Neural cell (in vitro differentiated cells): ENCODE data around the gene LRRN4CL. TPM values are rescaled to one million over a fixed set of nuclear protein-coding genes. Genes with fewer than 3 reads are reported as not detected.

Source experiments
- H2AFZ ChIP-seq: fragments of 200-600, 300-800 bp; sonication (generic), shearing (Covaris generic); 2 replicates; pipeline ENCODE4 v1.6.0; 2014; ENCODE audit warnings: low read depth, mild to moderate bottlenecking, antibody characterized with exemption, low read length, moderate library complexity
- H3F3A ChIP-seq: fragments of 200-600 bp; shearing (Covaris generic); 2 replicates; pipeline ENCODE4 v1.6.1; 2016; ENCODE audit warnings: mild to moderate bottlenecking, moderate library complexity, mixed read lengths, antibody characterized with exemption, low read length; ENCODE audit not compliant: insufficient read depth, poor library complexity, severe bottlenecking
- H3K27ac ChIP-seq: fragments of 200-600, 300-800 bp; sonication (generic), shearing (Covaris generic); 2 replicates; pipeline ENCODE4 v1.5.1; 2014; ENCODE audit warnings: mild to moderate bottlenecking, low read length, moderate library complexity
- H3K27me3 ChIP-seq: fragments of 300-800, 200-600 bp; sonication (generic), shearing (Covaris generic); 2 replicates; pipeline ENCODE4 v1.6.0; 2014; ENCODE audit warnings: mild to moderate bottlenecking, low read depth, low read length, moderate library complexity; ENCODE audit not compliant: insufficient read depth
- H3K36me3 ChIP-seq: fragments of 300-800, 200-600 bp; sonication (generic), shearing (Covaris generic); 2 replicates; pipeline ENCODE4 v1.5.1; 2014; ENCODE audit warnings: mild to moderate bottlenecking, antibody characterized with exemption, low read length, moderate library complexity; ENCODE audit not compliant: insufficient read depth
- H3K4me2 ChIP-seq: fragments of 300-800, 200-600 bp; sonication (generic), shearing (Covaris generic); 2 replicates; pipeline ENCODE4 v1.6.0; 2014; ENCODE audit warnings: mild to moderate bottlenecking, low read length
- H3K4me3 ChIP-seq: fragments of 300-800, 200-600 bp; sonication (generic), shearing (Covaris generic); 2 replicates; pipeline ENCODE4 v1.5.1; 2014; ENCODE audit warnings: mild to moderate bottlenecking, low read length, moderate library complexity
- H3K79me2 ChIP-seq: fragments of 200-600 bp; shearing (Covaris generic); replicated peaks from 2 replicates; pipeline ENCODE4 v1.6.0; 2014; ENCODE audit warnings: mild to moderate bottlenecking, low read length, moderate library complexity; ENCODE audit not compliant: insufficient read depth
- H3K9ac ChIP-seq: fragments of 300-800, 200-600 bp; sonication (generic), shearing (Covaris generic); 2 replicates; pipeline ENCODE4 v1.6.1; 2016; ENCODE audit warnings: mild to moderate bottlenecking, low read length, mixed read lengths
- H3K9me2 ChIP-seq: fragments of 200-600 bp; shearing (Covaris generic); 2 replicates; pipeline ENCODE4 v1.6.1; 2016; ENCODE audit warnings: mild to moderate bottlenecking, low read length, mixed read lengths; ENCODE audit not compliant: insufficient read depth
- H3K9me3 ChIP-seq: fragments of 200-600, 300-800 bp; sonication (generic), shearing (Covaris generic); 2 replicates; pipeline ENCODE4 v1.6.1; 2016; ENCODE audit warnings: mild to moderate bottlenecking, mixed run types, low read length, moderate library complexity, mixed read lengths
- H4K20me1 ChIP-seq: fragments of 200-600 bp; shearing (Covaris generic); 2 replicates; pipeline ENCODE4 v1.6.1; 2016; ENCODE audit warnings: mild to moderate bottlenecking, mixed run types; ENCODE audit not compliant: insufficient read depth
- CTCF ChIP-seq: fragments of 450-650 bp; IDR thresholded peaks from 2 replicates; pipeline ENCODE4 v1.5.1; 2014; ENCODE audit warnings: antibody characterized with exemption, mild to moderate bottlenecking, moderate library complexity; ENCODE audit not compliant: poor library complexity, severe bottlenecking
- EZH2 ChIP-seq: fragments of 200-600, 300-800 bp; shearing (Covaris generic), sonication (generic); IDR thresholded peaks from 2 replicates; pipeline ENCODE4 v1.6.1; 2014; ENCODE audit warnings: antibody characterized with exemption, low read length, borderline replicate concordance, mild to moderate bottlenecking; ENCODE audit not compliant: insufficient read depth, poor library complexity, severe bottlenecking
- MXI1 ChIP-seq: fragments of 450-650 bp; conservative IDR thresholded peaks from 2 replicates; pipeline ENCODE4 v1.6.1; 2014; ENCODE audit warnings: antibody characterized with exemption, mild to moderate bottlenecking; ENCODE audit not compliant: poor library complexity, severe bottlenecking
- POLR2AphosphoS5 ChIP-seq: IDR thresholded peaks from 2 replicates; pipeline ENCODE4 v1.6.1; 2012
- RAD21 ChIP-seq: fragments of 450-650 bp; conservative IDR thresholded peaks from 2 replicates; pipeline ENCODE4 v1.6.1; 2014; ENCODE audit warnings: antibody characterized with exemption, mild to moderate bottlenecking, moderate library complexity
- REST ChIP-seq: IDR thresholded peaks from 2 replicates; pipeline ENCODE4 v1.6.1; 2012; ENCODE audit warnings: borderline replicate concordance
- SMC3 ChIP-seq: fragments of 450-650 bp; conservative IDR thresholded peaks from 2 replicates; pipeline ENCODE4 v1.6.1; 2014; ENCODE audit warnings: antibody characterized with exemption, mild to moderate bottlenecking, moderate library complexity; ENCODE audit not compliant: poor library complexity
- TAF1 ChIP-seq: IDR thresholded peaks from 2 replicates; pipeline ENCODE4 v1.6.1; 2012; ENCODE audit warnings: low read depth
- polyA plus RNA-seq: library from polyadenylated mRNA; depleted of rRNA; stranded (reverse); fragments of >200 nt; gene quantifications from 2 replicates; pipeline ENCODE4 v1.2.3, GENCODE V29; 2014

Gene LRRN4CL
- polyA plus RNA-seq, 1 donor from 2014 or later, result 0.82 TPM

GRCh38 chr11:62716206-62716605 is 26.9 kb upstream of the LRRN4CL start:
- TF ChIP-seq POLR2AphosphoS5 (no peak), SMC3 (no peak), EZH2 (no peak), RAD21 (no peak), REST (no peak), CTCF (no peak)
- H3K36me3 ChIP-seq, result peaks cover 12% of the 10 kb centered on the region
- no peaks in the 10 kb centered on the region for H3K27me3 ChIP-seq

GRCh38 chr11:62715150-62716130 is 26.1 kb upstream of the LRRN4CL start:
- TF ChIP-seq POLR2AphosphoS5, result no peak
- no peak for TF ChIP-seq REST
- TF ChIP-seq MXI1, result no peak
- no peak for TF ChIP-seq CTCF
- no peak for TF ChIP-seq TAF1
- TF ChIP-seq EZH2, result no peak
- Histone ChIP-seq H2AFZ (no peak overlapping the region), H3K9me2 (no peaks in the 10 kb centered on the region), H3K4me3 (no peak overlapping the region), H3K27ac (no peak overlapping the region), H3K27me3 (no peaks in the 10 kb centered on the region), H4K20me1 (no peaks in the 10 kb centered on the region), H3K4me2 (no peak overlapping the region), H3K9me3 (no peaks in the 10 kb centered on the region), H3K9ac (no peak overlapping the region), H3K36me3 (peaks cover 13% of the 10 kb centered on the region), H3K79me2 (peaks cover 3% of the 10 kb centered on the region), H3F3A (no peaks in the 10 kb centered on the region)

More at GRCh38 chr11:62716206-62716605, 26.9 kb upstream of the LRRN4CL start:
- Histone ChIP-seq H3K4me2 (no peak overlapping the region), H3K4me3 (no peak overlapping the region), H2AFZ (no peak overlapping the region), H3K9me2 (no peaks in the 10 kb centered on the region), H3K9me3 (no peaks in the 10 kb centered on the region), H3K79me2 (peaks cover 7% of the 10 kb centered on the region), H3F3A (no peaks in the 10 kb centered on the region), H3K9ac (no peak overlapping the region), H3K27ac (no peak overlapping the region), H4K20me1 (no peaks in the 10 kb centered on the region)
